Measurements from ENCODE around the gene CLMN. TPM values are rescaled to one million over a fixed set of nuclear protein-coding genes. Genes with fewer than 3 reads are reported as not detected.

Gene CLMN
- total RNA-seq, 1 experiment from 2014 or later: 111 TPM

DNA sequence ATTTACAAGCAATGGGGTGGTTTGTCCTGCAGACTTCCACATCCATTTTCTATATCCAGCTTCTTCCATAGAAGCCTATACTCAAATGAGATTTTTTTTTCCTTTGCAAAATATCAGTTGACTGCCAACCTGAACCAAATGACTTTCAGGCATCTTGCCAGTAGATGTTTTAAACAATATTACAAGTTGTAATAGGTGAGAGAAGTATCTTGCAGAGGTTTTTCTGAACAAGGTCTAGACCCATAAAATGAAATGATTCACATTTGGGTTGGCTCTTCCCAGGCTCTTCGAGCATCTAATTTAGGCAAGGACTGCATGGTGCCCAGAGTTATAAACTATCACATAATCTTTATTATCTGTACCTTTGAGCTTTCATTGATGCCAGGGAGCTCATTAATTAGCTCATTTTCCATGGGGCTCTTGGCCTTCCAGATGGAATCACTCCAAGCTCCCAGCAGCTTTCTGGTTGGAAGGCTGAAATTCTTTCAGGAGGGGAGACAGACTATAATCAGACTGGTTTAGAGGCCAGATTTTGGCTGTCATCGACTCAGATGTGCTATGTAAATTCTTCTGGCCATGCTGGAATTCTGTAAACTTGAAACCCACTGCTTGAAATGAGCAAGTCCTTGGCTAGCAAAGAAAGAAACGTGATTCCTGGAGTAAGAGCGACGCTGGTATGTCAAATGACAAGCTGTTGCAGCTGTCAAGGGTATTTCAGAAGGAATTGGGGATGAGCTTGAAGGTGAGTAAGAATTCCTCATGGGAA is 130.2 kb downstream of the CLMN start:
- H3K27ac Mint-ChIP-seq (ENCODE audit: unreplicated experiment): peak overlapping the region; percentile 56
- H3K4me1 Mint-ChIP-seq (ENCODE audit: low read depth, unreplicated experiment): peaks cover 7% of the 10 kb centered on the region
- intact Hi-C loops (cut with micrococcal nuclease; ENCODE audit: unreplicated experiment): loop anchor here (10.0 kb wide), 1 partner anchor 125 kb away; the partner anchor contains the start of gene CLMN
- TF ChIP-seq, protein P1, sequence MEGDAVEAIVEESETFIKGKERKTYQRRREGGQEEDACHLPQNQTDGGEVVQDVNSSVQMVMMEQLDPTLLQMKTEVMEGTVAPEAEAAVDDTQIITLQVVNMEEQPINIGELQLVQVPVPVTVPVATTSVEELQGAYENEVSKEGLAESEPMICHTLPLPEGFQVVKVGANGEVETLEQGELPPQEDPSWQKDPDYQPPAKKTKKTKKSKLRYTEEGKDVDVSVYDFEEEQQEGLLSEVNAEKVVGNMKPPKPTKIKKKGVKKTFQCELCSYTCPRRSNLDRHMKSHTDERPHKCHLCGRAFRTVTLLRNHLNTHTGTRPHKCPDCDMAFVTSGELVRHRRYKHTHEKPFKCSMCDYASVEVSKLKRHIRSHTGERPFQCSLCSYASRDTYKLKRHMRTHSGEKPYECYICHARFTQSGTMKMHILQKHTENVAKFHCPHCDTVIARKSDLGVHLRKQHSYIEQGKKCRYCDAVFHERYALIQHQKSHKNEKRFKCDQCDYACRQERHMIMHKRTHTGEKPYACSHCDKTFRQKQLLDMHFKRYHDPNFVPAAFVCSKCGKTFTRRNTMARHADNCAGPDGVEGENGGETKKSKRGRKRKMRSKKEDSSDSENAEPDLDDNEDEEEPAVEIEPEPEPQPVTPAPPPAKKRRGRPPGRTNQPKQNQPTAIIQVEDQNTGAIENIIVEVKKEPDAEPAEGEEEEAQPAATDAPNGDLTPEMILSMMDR (IDR thresholded peaks at IDR 0.05; ENCODE audit: unreplicated experiment): no peak
- H3K9me3 Mint-ChIP-seq (ENCODE audit: low read depth, unreplicated experiment): no peaks in the 10 kb centered on the region
- H3K4me3 Mint-ChIP-seq (ENCODE audit: low read depth, unreplicated experiment): no peak overlapping the region
- BruUV-seq (replicated peaks): no TSS peak
- CTCF ChIA-PET: interaction anchor here (1.2 kb wide), 1 partner anchor 68 kb away, joined by 3 read pairs; no protein-coding TSS in a partner anchor
- no peaks in the 10 kb centered on the region for H3K27me3 Mint-ChIP-seq (ENCODE audit: unreplicated experiment)
- DNase-seq: no peak
- H3K36me3 Mint-ChIP-seq (ENCODE audit: insufficient read depth, unreplicated experiment): peaks cover 44% of the 10 kb centered on the region

DNA sequence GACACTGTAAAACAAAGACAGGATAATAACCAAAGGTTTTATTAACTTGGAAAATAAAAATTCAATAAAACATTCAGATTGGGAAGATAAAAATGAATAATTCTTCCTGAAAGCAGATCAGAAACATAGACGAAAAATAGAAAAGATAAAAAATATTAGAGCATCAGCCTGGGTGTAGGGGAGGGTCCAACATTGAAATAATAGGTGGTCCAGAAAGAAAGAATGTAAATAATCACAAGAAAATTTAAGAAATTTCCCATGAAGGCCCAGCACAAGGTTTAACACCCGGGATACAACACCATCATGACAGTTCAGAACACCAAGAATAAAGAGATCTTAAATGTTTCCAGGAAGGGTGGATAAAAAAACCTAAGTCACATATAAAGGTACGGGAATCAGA is 131.3 kb downstream of the CLMN start:
- H3K36me3 Mint-ChIP-seq (ENCODE audit: insufficient read depth, unreplicated experiment): peaks cover 36% of the 10 kb centered on the region
- TF ChIP-seq, protein P1 (IDR thresholded peaks at IDR 0.05; ENCODE audit: unreplicated experiment): no peak
- H3K27ac Mint-ChIP-seq (ENCODE audit: unreplicated experiment): no peak overlapping the region
- H3K9me3 Mint-ChIP-seq (ENCODE audit: low read depth, unreplicated experiment): no peaks in the 10 kb centered on the region
- no peaks in the 10 kb centered on the region for H3K27me3 Mint-ChIP-seq (ENCODE audit: unreplicated experiment)
- no peak overlapping the region for H3K4me3 Mint-ChIP-seq (ENCODE audit: low read depth, unreplicated experiment)
- intact Hi-C loops (cut with micrococcal nuclease; ENCODE audit: unreplicated experiment): no loop called here
- H3K4me1 Mint-ChIP-seq (ENCODE audit: low read depth, unreplicated experiment): peaks cover 17% of the 10 kb centered on the region
- BruUV-seq (replicated peaks): no TSS peak
- CTCF ChIA-PET: no interaction called here
- DNase-seq: no peak

DNA sequence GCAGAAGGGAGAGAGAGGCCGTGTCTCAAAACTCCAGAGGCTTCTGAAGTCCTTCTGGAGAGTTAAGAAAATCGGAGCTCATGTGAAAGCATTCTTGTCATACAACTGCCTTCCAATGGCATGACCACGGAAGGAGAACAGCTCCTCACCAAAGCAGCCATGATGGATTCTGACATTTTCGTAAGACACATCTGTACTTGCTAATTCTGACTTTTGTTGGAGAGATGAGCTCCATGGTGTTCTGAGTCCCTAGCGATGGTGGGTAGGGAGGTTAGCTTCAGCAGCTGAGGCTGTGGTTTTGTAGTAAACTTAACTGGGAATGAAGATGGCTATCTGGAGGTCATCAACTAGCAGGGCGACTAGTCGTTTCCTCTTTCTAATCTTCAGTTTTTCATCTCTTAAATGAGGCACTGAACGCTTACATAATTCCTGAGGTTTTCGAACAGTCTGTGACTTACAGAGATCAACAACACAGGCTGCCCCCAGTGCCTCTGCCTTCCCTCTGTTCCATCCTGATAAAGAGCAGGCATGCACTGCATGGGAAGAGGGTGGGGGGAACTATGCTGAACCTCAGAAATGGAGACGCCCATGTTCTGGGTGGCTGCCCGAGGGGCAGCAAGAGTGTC is 133.8 kb downstream of the CLMN start:
- Mint-ChIP-seq H3K36me3 (ENCODE audit: insufficient read depth, unreplicated experiment) (peaks cover 30% of the 10 kb centered on the region), H3K4me3 (ENCODE audit: low read depth, unreplicated experiment) (no peak overlapping the region), H3K4me1 (ENCODE audit: low read depth, unreplicated experiment) (peaks cover 25% of the 10 kb centered on the region), H3K27me3 (ENCODE audit: unreplicated experiment) (no peaks in the 10 kb centered on the region), H3K27ac (ENCODE audit: unreplicated experiment) (no peak overlapping the region), H3K9me3 (ENCODE audit: low read depth, unreplicated experiment) (no peaks in the 10 kb centered on the region)
- CTCF ChIA-PET: no interaction called here
- intact Hi-C loops (cut with micrococcal nuclease; ENCODE audit: unreplicated experiment): no loop called here
- no TSS peak for BruUV-seq (replicated peaks)
- DNase-seq: no peak
- TF ChIP-seq, protein P1 (IDR thresholded peaks at IDR 0.05; ENCODE audit: unreplicated experiment): no peak

DNA sequence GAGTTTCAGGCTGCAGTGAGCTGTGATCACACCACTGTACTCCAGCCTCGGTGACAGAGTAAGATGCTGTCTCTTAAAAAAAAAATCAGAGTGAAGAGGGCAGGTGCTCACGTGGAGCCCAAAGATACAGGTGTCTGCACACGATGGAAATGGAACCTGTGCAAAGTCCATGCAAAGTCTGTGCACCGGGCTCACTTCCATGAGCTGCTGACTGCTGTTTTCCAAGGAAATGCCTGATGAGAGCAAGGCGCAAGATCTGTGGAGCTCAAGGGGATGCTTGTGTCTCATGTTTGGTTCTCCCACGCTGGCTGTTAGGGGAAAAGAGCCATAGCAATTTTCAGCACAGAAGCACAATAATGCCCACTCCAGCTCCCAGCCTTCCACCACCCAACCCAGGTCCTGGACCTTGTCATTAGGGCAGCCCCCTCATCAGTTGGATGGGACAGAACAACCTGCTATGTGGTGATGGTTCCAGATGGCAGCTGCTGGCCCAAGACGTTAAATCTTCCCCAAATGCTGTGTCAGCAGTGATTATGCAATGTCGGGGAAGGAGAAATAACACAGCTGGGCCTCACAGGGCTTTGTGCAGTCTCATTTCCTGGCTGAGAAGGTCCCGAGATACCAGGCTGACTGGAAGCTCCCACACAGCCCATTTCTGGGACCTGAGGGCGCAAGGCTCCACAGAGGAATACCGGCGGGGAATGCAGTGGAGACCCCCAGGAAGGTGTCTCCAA is 134.5 kb downstream of the CLMN start:
- no peak for DNase-seq
- Mint-ChIP-seq H3K27ac (ENCODE audit: unreplicated experiment) (no peak overlapping the region), H3K4me1 (ENCODE audit: low read depth, unreplicated experiment) (peaks cover 25% of the 10 kb centered on the region), H3K36me3 (ENCODE audit: insufficient read depth, unreplicated experiment) (peaks cover 31% of the 10 kb centered on the region), H3K9me3 (ENCODE audit: low read depth, unreplicated experiment) (no peaks in the 10 kb centered on the region), H3K4me3 (ENCODE audit: low read depth, unreplicated experiment) (no peak overlapping the region), H3K27me3 (ENCODE audit: unreplicated experiment) (no peaks in the 10 kb centered on the region)
- TF ChIP-seq, protein P1 (IDR thresholded peaks at IDR 0.05; ENCODE audit: unreplicated experiment): no peak
- no TSS peak for BruUV-seq (replicated peaks)
- CTCF ChIA-PET: no interaction called here
- intact Hi-C loops (cut with micrococcal nuclease; ENCODE audit: unreplicated experiment): no loop called here

Measured in Calu3 (cell line).